ENCODE measurements around the gene C1orf174. TPM values are rescaled to one million over a fixed set of nuclear protein-coding genes. Genes with fewer than 3 reads are reported as not detected.

C1orf174 gene
- total and polyA plus RNA-seq, 4 donors, result 10.8 to 19.3 (median 17.6) TPM

DNA sequence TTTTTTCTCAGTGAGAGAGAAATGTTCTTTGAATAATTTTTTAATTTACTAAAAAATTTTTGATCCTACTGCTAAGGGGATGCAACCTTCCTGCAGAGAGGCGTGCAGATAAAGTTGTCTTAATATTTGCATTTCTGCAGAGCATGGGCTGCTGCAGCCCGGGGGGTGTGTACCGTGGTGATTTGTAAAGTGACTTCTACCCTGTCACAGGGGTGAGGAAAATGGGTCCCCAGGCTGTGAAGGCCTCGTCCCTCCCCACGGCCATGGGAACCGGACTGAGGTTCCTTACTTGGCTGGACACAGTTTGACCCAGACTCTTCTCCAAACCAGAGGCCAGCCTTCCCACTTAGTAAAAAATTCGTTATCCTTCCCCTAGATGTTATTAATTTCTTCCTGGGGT lies 9.5 kb upstream of the C1orf174 start:
- Histone ChIP-seq H3K9ac (ENCODE audit: insufficient read depth in 1 of 2, low read length in 2 of 2) (no peak overlapping the region), H3K4me3 (no peak overlapping the region), H3K4me1 (ENCODE audit: control insufficient read depth in 5 of 5, insufficient read depth in 5 of 5, low read length in 5 of 5) (peaks cover 0 to 11% (median 0%) of the 10 kb centered on the region in 5 donors), H3K27ac (ENCODE audit: low read depth in 1 of 2, low read length in 1 of 2) (no peak overlapping the region), H3K9me3 (ENCODE audit: control insufficient read depth in 4 of 4, insufficient read depth in 3 of 4, low read length in 3 of 4) (no peaks in the 10 kb centered on the region), H3K36me3 (ENCODE audit: control insufficient read depth in 4 of 4, insufficient read depth in 4 of 4, low read length in 4 of 4) (no peaks in the 10 kb centered on the region), H3K27me3 (ENCODE audit: control insufficient read depth in 3 of 3, insufficient read depth in 3 of 3, low read length in 2 of 3) (peaks cover 0 to 3% (median 2%) of the 10 kb centered on the region in 3 donors)
- TF ChIP-seq, protein P1, sequence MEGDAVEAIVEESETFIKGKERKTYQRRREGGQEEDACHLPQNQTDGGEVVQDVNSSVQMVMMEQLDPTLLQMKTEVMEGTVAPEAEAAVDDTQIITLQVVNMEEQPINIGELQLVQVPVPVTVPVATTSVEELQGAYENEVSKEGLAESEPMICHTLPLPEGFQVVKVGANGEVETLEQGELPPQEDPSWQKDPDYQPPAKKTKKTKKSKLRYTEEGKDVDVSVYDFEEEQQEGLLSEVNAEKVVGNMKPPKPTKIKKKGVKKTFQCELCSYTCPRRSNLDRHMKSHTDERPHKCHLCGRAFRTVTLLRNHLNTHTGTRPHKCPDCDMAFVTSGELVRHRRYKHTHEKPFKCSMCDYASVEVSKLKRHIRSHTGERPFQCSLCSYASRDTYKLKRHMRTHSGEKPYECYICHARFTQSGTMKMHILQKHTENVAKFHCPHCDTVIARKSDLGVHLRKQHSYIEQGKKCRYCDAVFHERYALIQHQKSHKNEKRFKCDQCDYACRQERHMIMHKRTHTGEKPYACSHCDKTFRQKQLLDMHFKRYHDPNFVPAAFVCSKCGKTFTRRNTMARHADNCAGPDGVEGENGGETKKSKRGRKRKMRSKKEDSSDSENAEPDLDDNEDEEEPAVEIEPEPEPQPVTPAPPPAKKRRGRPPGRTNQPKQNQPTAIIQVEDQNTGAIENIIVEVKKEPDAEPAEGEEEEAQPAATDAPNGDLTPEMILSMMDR (IDR thresholded peaks at IDR 0.05; ENCODE audit: control extremely low read depth, extremely low read depth), result no peak
- no peak for DNase-seq
- ATAC-seq (ENCODE audit: insufficient read depth, low FRiP score), result no peak
- 75 to 78% methylated on average over 7 of the region's 7 CpGs for WGBS, 2 donors

DNA sequence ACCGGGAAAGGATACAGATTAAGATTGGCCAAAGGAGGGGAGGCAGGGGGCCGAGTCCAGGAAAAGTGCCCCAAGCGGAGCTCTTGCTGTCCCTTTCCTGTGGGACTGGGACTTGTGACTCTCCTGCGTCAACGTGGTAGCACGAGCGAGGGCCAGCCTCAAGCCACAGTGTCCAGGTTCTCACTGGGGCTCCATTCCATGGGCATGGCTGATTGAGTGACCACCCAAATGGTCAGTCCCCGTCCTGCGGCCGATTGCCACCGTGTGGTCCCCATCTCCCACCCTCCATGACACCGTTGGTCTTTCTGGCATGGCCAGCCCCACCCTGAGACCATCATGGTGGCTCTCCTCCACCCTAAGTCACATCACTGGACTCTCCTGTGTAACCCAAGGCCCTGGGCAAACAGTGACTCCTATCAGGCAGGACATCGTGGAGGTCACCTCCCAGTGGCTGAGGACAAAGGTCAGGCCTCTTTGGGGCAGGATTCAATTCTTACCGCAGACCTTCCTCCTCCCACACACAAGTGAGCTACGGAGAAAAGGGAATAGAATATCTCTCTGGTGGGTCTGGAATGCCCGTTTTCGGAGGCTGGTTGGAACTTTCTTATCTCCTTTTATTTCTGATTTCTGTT lies 8.9 kb upstream of the C1orf174 start:
- no peak overlapping the region for H3K27ac ChIP-seq (ENCODE audit: low read depth in 1 of 2, low read length in 1 of 2)
- H3K9ac ChIP-seq (ENCODE audit: insufficient read depth in 1 of 2, low read length in 2 of 2), result no peak overlapping the region
- DNase-seq (peak in 1 of 3 donors; percentile 4), ATAC-seq (ENCODE audit: insufficient read depth, low FRiP score) (no peak)
- H3K36me3 ChIP-seq (ENCODE audit: control insufficient read depth in 4 of 4, insufficient read depth in 4 of 4, low read length in 4 of 4), result no peaks in the 10 kb centered on the region
- peaks cover 0 to 11% (median 0%) of the 10 kb centered on the region in 5 donors for H3K4me1 ChIP-seq (ENCODE audit: control insufficient read depth in 5 of 5, insufficient read depth in 5 of 5, low read length in 5 of 5)
- TF ChIP-seq, protein P1 (IDR thresholded peaks at IDR 0.05; ENCODE audit: control extremely low read depth, extremely low read depth), result no peak
- H3K4me3 ChIP-seq, result no peak overlapping the region
- 77 to 79% methylated on average over 17 of the region's 17 CpGs for WGBS, 2 donors
- H3K27me3 ChIP-seq (ENCODE audit: control insufficient read depth in 3 of 3, insufficient read depth in 3 of 3, low read length in 2 of 3), result peaks cover 0 to 3% (median 2%) of the 10 kb centered on the region in 3 donors
- no peaks in the 10 kb centered on the region for H3K9me3 ChIP-seq (ENCODE audit: control insufficient read depth in 4 of 4, insufficient read depth in 3 of 4, low read length in 3 of 4)

DNA sequence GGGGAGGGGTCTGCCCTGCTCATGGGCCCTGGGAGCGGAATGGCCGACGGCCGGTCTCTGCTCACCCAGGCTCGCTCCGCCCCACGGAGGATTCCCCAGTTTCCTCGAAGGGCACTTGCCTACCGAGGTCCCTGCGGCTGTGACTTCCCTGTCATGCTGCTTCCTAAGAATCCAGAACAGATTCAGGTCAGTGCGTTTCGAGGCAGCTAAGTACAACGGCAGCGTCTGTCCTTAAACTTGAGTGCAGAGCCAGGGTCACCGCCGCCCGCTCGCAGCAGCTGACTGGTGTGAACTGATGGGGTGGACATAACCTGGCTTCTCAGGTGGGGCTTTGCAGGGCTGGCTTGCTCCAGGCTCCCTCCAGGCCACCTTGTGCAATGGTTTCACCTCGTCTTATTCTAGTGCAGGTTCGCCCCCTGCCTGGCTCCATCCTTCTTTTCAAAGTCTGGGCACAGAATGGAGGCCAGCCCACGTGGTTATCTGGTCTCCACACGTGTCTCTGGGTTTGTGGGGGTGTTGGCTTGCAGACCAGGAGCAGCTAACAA lies 7.6 kb upstream of the C1orf174 start:
- 75 to 77% methylated on average over 22 of the region's 22 CpGs for WGBS, 2 donors
- Histone ChIP-seq H3K9me3 (ENCODE audit: control insufficient read depth in 4 of 4, insufficient read depth in 3 of 4, low read length in 3 of 4) (no peaks in the 10 kb centered on the region), H3K36me3 (ENCODE audit: control insufficient read depth in 4 of 4, insufficient read depth in 4 of 4, low read length in 4 of 4) (no peaks in the 10 kb centered on the region), H3K4me1 (ENCODE audit: control insufficient read depth in 5 of 5, insufficient read depth in 5 of 5, low read length in 5 of 5) (peaks cover 0 to 11% (median 0%) of the 10 kb centered on the region in 5 donors), H3K27me3 (ENCODE audit: control insufficient read depth in 3 of 3, insufficient read depth in 3 of 3, low read length in 2 of 3) (peaks cover 0 to 3% (median 2%) of the 10 kb centered on the region in 3 donors), H3K27ac (ENCODE audit: low read depth in 1 of 2, low read length in 1 of 2) (no peak overlapping the region), H3K4me3 (no peak overlapping the region), H3K9ac (ENCODE audit: insufficient read depth in 1 of 2, low read length in 2 of 2) (no peak overlapping the region)
- no peak for ATAC-seq (ENCODE audit: insufficient read depth, low FRiP score)
- TF ChIP-seq, protein P1 (IDR thresholded peaks at IDR 0.05; ENCODE audit: control extremely low read depth, extremely low read depth), result no peak
- peak in 1 of 3 donors; percentile 8 for DNase-seq
